ENCODE data around the gene FAM171A1.

GRCh38 chr10:15369256-15370211 lies 1.6 kb downstream of the FAM171A1 start:
- no peak for TF ChIP-seq CTCF (IDR thresholded peaks at IDR 0.05; ENCODE audit: low read length)
- no peak for TF ChIP-seq EZH2 (IDR thresholded peaks at IDR 0.05; ENCODE audit: borderline replicate concordance, low read length)

Measured in OCI-LY1 (cell line).